Stomach (tissue), 9 donors: Measurements from ENCODE around the gene STXBP5. TPM values are rescaled to one million over a fixed set of nuclear protein-coding genes. Genes with fewer than 3 reads are reported as not detected.

ENCODE experiments used
- DNase-seq, 2 donors: peaks; one replicate each; pipeline versions ENCODE4 v3.0.0 to v3.0.0-alpha.2; 2013 to 2019
- H3K27ac ChIP-seq, 5 donors: fragments of 200-600 bp in 4 of 5; sonication (generic) in 4 of 5; one replicate each; pipeline ENCODE4 v1.5.1; 2013 to 2019; ENCODE audit warnings: mild to moderate bottlenecking in 1 of 5, moderate library complexity in 1 of 5
- H3K27me3 ChIP-seq, 3 donors: fragments of 200-600 bp; sonication (generic); one replicate each; pipeline ENCODE4 v1.5.1; 2017 to 2019; ENCODE audit warnings: mixed run types in 1 of 3
- H3K36me3 ChIP-seq, 4 donors: fragments of 200-600 bp; sonication (generic); 1 replicate in 3 of 4; 2 replicates in 1 of 4; pipeline ENCODE4 v1.5.1; 2016 to 2019
- H3K4me1 ChIP-seq, 4 donors: fragments of 200-600 bp; sonication (generic); one replicate each; pipeline ENCODE4 v1.5.1; 2016 to 2019
- H3K4me3 ChIP-seq, 4 donors: fragments of 200-600 bp; sonication (generic) in 3 of 4; one replicate each; pipeline ENCODE4 v1.5.1; 2016 to 2019; ENCODE audit warnings: mild to moderate bottlenecking in 1 of 4
- H3K9me3 ChIP-seq, 4 donors: fragments of 200-600 bp; sonication (generic); one replicate each; pipeline ENCODE4 v1.5.1; 2016 to 2019
- EP300 ChIP-seq: sonication (generic); formaldehyde crosslinking; IDR thresholded peaks from one replicate; pipeline ENCODE4 v1.6.1; 2017; ENCODE audit warnings: antibody characterized with exemption
- POLR2A ChIP-seq, 4 donors: fragments of 450-650 bp; IDR thresholded peaks; one replicate each; pipeline ENCODE4 v1.6.1; 2016; ENCODE audit warnings: antibody characterized with exemption in 4 of 4, control low read depth in 2 of 4, mild to moderate bottlenecking in 1 of 4, moderate library complexity in 1 of 4
- POLR2AphosphoS5 ChIP-seq, 3 donors: sonication (generic); formaldehyde crosslinking; IDR thresholded peaks; one replicate each; pipeline ENCODE4 v1.6.1; 2016; ENCODE audit warnings: antibody characterized with exemption in 3 of 3
- WGBS, 5 donors: extraction: QIAGEN DNeasy Blood & Tissue Kit in 3 of 5; methylation state at CpG; one replicate each; pipeline versions ENCODE4 v1.1.5 to v1.1.7; 2013 to 2018; 5-methylcytosine and 5-hydroxymethylcytosine counted together
- intact Hi-C: fragments of 100-400 bp; cut with DNase I; formaldehyde crosslinking; loops from one replicate; pipeline ENCODE4 v1.15.1; 2023; ENCODE audit warnings: low total_unique reads
- polyA plus RNA-seq, 3 donors: library from polyadenylated mRNA; stranded (reverse); fragments of 200-250 nt; gene quantifications; one replicate each; pipeline ENCODE4 v1.2.3, GENCODE V29; 2013
- total RNA-seq, 5 donors: library from RNA; depleted of rRNA; stranded (reverse); fragments of >200 nt; gene quantifications; one replicate each; pipeline versions ENCODE4 v1.1.0 to v1.2.3, GENCODE V29; 2014 to 2016
- TF ChIP-seq, protein P1 (sequence below), 7 experiments: fragments of 450-650 bp in 4 of 7; fragments of 200-600 bp in 3 of 7; sonication (generic) in 3 of 7; IDR thresholded peaks; one replicate each; pipeline ENCODE4 v1.5.1; 2016 to 2019; ENCODE audit warnings: antibody characterized with exemption in 7 of 7, control low read depth in 2 of 7, mild to moderate bottlenecking in 1 of 7
- donor health status: healthy with polysubstance abuse.
- donor health status: Bipolar disorder and iron deficiency.
- donor health status: healthy.

STXBP5 gene
- total and polyA plus RNA-seq, 8 donors = 5.9 to 56.2 (median 15.8) TPM

DNA sequence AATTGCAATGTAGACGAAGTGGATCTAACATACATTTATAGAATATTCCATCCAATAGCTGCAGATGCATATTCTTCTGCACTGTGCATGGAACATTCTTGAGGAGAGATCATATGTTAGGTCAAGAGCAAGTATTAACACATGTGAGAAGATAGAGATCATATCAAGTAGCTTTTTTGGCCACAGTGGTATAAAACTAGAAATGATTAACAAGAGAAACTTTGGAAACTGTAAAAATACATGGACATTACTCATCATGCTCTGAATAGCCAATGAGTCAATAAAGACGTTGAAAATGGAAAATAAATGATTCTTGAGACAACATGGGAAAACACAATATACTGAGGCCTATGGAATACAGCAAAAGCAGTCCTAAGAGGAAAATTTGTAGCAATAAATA, 94.2 kb downstream of the STXBP5 start:
- Histone ChIP-seq H3K4me1 (no peaks in the 10 kb centered on the region), H3K27me3 (no peaks in the 10 kb centered on the region), H3K9me3 (peaks cover 0 to 19% (median 6%) of the 10 kb centered on the region in 4 donors), H3K27ac (no peak overlapping the region), H3K4me3 (no peak overlapping the region), H3K36me3 (peaks cover 0 to 37% (median 26%) of the 10 kb centered on the region in 4 donors)
- no peak for DNase-seq
- intact Hi-C loops = no loop called here
- TF ChIP-seq POLR2A (IDR thresholded peaks at IDR 0.05) = no peak
- no peak for TF ChIP-seq EP300
- TF ChIP-seq POLR2AphosphoS5 (IDR thresholded peaks at IDR 0.05) = no peak
- TF ChIP-seq, protein P1, sequence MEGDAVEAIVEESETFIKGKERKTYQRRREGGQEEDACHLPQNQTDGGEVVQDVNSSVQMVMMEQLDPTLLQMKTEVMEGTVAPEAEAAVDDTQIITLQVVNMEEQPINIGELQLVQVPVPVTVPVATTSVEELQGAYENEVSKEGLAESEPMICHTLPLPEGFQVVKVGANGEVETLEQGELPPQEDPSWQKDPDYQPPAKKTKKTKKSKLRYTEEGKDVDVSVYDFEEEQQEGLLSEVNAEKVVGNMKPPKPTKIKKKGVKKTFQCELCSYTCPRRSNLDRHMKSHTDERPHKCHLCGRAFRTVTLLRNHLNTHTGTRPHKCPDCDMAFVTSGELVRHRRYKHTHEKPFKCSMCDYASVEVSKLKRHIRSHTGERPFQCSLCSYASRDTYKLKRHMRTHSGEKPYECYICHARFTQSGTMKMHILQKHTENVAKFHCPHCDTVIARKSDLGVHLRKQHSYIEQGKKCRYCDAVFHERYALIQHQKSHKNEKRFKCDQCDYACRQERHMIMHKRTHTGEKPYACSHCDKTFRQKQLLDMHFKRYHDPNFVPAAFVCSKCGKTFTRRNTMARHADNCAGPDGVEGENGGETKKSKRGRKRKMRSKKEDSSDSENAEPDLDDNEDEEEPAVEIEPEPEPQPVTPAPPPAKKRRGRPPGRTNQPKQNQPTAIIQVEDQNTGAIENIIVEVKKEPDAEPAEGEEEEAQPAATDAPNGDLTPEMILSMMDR (IDR thresholded peaks at IDR 0.05) = no peak
- WGBS, 5 donors = 87 to 92% (median 90%) methylated on average over 2 of the region's 2 CpGs

DNA sequence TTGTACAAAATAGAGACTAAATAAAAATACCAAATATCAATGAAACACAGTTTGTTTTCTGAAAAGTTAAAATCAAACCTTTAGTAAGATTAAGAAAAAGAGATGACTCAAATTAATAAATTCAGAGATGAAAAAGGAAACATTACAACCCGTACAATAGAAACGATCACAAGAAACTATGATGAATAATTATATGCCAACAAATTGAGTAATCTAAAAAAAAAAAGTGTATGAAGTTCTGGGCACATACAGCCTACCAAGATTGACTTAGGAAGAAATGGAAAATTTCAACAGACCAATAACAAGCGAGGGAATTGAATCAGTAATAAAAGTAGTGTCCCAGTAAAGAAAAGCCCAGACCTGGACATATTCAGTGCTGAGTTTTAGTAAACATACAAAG, 94.8 kb downstream of the STXBP5 start:
- Histone ChIP-seq H3K36me3 (peaks cover under 1 to 43% (median 32%) of the 10 kb centered on the region in 4 donors), H3K9me3 (peaks cover 0 to 21% (median 8%) of the 10 kb centered on the region in 4 donors), H3K4me1 (no peaks in the 10 kb centered on the region), H3K27me3 (no peaks in the 10 kb centered on the region), H3K27ac (no peak overlapping the region), H3K4me3 (no peak overlapping the region)
- WGBS, 5 donors = 90 to 95% (median 92%) methylated on average over 3 of the region's 3 CpGs
- no peak for DNase-seq
- intact Hi-C loops = no loop called here
- no peak for TF ChIP-seq EP300
- TF ChIP-seq, protein P1 (IDR thresholded peaks at IDR 0.05) = no peak
- TF ChIP-seq POLR2A (IDR thresholded peaks at IDR 0.05) = no peak
- TF ChIP-seq POLR2AphosphoS5 (IDR thresholded peaks at IDR 0.05) = no peak

DNA sequence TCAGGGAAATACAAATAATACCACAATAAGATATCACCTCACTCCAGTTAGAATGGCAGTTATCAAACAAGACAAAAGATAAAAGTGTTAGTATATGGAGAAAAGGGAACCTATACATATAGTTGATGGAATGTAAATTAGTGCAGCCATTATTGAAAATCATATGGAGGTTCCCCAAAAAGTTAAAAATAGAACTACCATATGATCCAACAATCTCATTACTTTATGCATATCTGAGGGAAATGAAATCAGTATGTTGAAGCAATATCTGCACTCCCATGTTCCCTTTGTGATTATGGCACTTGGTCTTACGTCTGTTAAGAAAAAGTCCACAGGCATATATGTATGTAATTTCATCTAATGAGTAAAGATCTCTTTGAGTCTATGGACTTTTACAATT, 96.9 kb downstream of the STXBP5 start:
- DNase-seq = no peak
- H3K36me3 ChIP-seq = peaks cover 8 to 43% (median 30%) of the 10 kb centered on the region in 4 donors
- H3K27ac ChIP-seq = no peak overlapping the region
- H3K27me3 ChIP-seq = no peaks in the 10 kb centered on the region
- WGBS, 5 donors = 90 to 99% (median 96%) methylated on average over 1 of the region's 1 CpG
- TF ChIP-seq EP300 (no peak), POLR2AphosphoS5 (IDR thresholded peaks at IDR 0.05) (no peak), POLR2A (IDR thresholded peaks at IDR 0.05) (no peak)
- TF ChIP-seq, protein P1 (IDR thresholded peaks at IDR 0.05) = no peak
- no peaks in the 10 kb centered on the region for H3K4me1 ChIP-seq
- peaks cover 0 to 20% (median 9%) of the 10 kb centered on the region in 4 donors for H3K9me3 ChIP-seq
- intact Hi-C loops = no loop called here
- H3K4me3 ChIP-seq = no peak overlapping the region

DNA sequence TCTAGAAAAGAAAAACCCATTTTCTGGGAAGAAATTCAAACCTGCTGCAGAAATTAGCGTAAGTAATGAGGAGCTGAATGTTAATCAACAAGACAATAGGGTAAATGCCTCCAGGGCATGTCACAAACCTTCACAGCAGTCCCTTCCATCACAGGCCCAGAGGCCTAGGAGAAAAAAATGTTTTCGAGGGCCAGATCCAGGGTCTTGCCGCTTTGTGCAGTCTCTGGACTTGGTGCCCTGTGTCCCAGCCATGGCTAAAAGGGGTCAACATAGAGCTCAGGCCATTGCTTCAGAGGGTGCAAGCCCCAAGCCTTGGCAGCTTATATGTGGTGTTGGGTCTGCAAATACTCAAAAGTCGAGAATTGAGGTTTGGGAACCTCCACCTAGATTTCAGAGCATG, 99.8 kb downstream of the STXBP5 start:
- intact Hi-C loops = no loop called here
- 88 to 99% (median 96%) methylated on average over 4 of the region's 4 CpGs for WGBS, 5 donors
- TF ChIP-seq EP300 = no peak
- TF ChIP-seq POLR2AphosphoS5 (IDR thresholded peaks at IDR 0.05) = no peak
- TF ChIP-seq, protein P1 (IDR thresholded peaks at IDR 0.05) = no peak
- TF ChIP-seq POLR2A (IDR thresholded peaks at IDR 0.05) = no peak
- H3K27me3 ChIP-seq = no peaks in the 10 kb centered on the region
- H3K27ac ChIP-seq = no peak overlapping the region
- peaks cover 8 to 26% (median 22%) of the 10 kb centered on the region in 4 donors for H3K36me3 ChIP-seq
- H3K4me3 ChIP-seq = no peak overlapping the region
- H3K4me1 ChIP-seq = no peaks in the 10 kb centered on the region
- H3K9me3 ChIP-seq = peaks cover 0 to 13% (median 2%) of the 10 kb centered on the region in 4 donors
- no peak for DNase-seq
